ENCODE measurements around the gene DDX19B.

GRCh38 chr16:70306880-70307279 lies 7.9 kb downstream of the DDX19B start:
- TF ChIP-seq CTCF (IDR thresholded peaks at IDR 0.05; ENCODE audit: extremely low read depth in 1 of 2, insufficient read depth in 1 of 2, low read depth in 1 of 2, low read length in 2 of 2) (no peak), MAX (IDR thresholded peaks at IDR 0.05; ENCODE audit: insufficient read depth, insufficient read length) (no peak), POLR2A (IDR thresholded peaks at IDR 0.05; ENCODE audit: low read depth, low read length) (no peak), FOS (IDR thresholded peaks at IDR 0.05; ENCODE audit: borderline replicate concordance, insufficient read depth, low read length) (no peak), MYC (IDR thresholded peaks at IDR 0.05; ENCODE audit: low read depth, low read length) (no peak), EZH2 (IDR thresholded peaks at IDR 0.05; ENCODE audit: borderline replicate concordance, low read depth, low read length, severe bottlenecking) (no peak), POLR2AphosphoS5 (IDR thresholded peaks at IDR 0.05; ENCODE audit: insufficient read depth, low read depth, low read length) (no peak)

All from endothelial cell of umbilical vein (primary cell).